ENCODE measurements around the gene PRKCQ. TPM values are rescaled to one million over a fixed set of nuclear protein-coding genes. Genes with fewer than 3 reads are reported as not detected.

The PRKCQ gene
- total and polyA plus RNA-seq, 2 of the 4 experiments (the other 2 are of a cell fraction) = under 0.01 to 0.03 TPM

GRCh38 chr10:6409971-6410643 lies 170.0 kb downstream of the PRKCQ start:
- Histone ChIP-seq H3K4me3 (ENCODE audit: insufficient read depth, low read depth, low read length) (no peak overlapping the region), H2AK9ac (replicated peaks; ENCODE audit: low read depth, low read length, poor library complexity) (no peak overlapping the region), H3K4me1 (ENCODE audit: control insufficient read depth, insufficient read depth, low read length) (peaks cover 4% of the 10 kb centered on the region; the same call in 1 of the 2 replicates), H2AFZ (replicated peaks; ENCODE audit: low read length, poor library complexity) (peak overlapping the region; percentile 11), H3K79me1 (ENCODE audit: low read depth in 1 of 2, low read length in 2 of 2) (no peaks in the 10 kb centered on the region), H2BK15ac (ENCODE audit: low read depth, low read length) (no peak overlapping the region), H3K4me2 (ENCODE audit: low read depth, low read length) (peak overlapping the region; percentile 48), H4K91ac (ENCODE audit: insufficient read depth, low read depth, low read length) (no peak overlapping the region), H3K36me3 (ENCODE audit: control insufficient read depth, insufficient read depth, low read length) (no peaks in the 10 kb centered on the region), H3K18ac (ENCODE audit: low read depth, low read length) (no peak overlapping the region), H3K14ac (replicated peaks; ENCODE audit: low read depth, low read length) (no peak overlapping the region), H3K4ac (ENCODE audit: low read depth, low read length) (no peak overlapping the region), H3K9me3 (ENCODE audit: control insufficient read depth, insufficient read depth, low read length) (no peaks in the 10 kb centered on the region), H2BK120ac (ENCODE audit: low read depth, low read length) (no peak overlapping the region), H3K27ac (ENCODE audit: insufficient read depth, low read length) (peak overlapping the region; percentile 56; the same call in 1 of the 2 replicates), H2BK5ac (ENCODE audit: low read depth, low read length, poor library complexity, severe bottlenecking) (peak overlapping the region; percentile 48), H3K56ac (ENCODE audit: extremely low read depth, insufficient read depth, low read length) (no peak overlapping the region), H4K8ac (ENCODE audit: low read depth in 2 of 2, low read length in 2 of 2) (no peak overlapping the region), H2AK5ac (ENCODE audit: low read depth, low read length) (no peak overlapping the region), H4K5ac (ENCODE audit: low read depth, low read length) (no peak overlapping the region), H2BK20ac (ENCODE audit: low read depth, low read length) (0 out of 2 replicates have a peak overlapping the region, but pooled peaks have one; percentile 40), H4K20me1 (ENCODE audit: insufficient read depth, low read length) (no peaks in the 10 kb centered on the region), H3K9ac (ENCODE audit: low read depth, low read length) (no peak overlapping the region), H3K9me1 (ENCODE audit: insufficient read depth, low read length) (no peaks in the 10 kb centered on the region), H3K23ac (ENCODE audit: low read depth, low read length) (0 out of 2 replicates have a peak overlapping the region, but pooled peaks have one; percentile 2), H3K27me3 (ENCODE audit: control insufficient read depth, insufficient read depth, low read length) (peaks cover 3% of the 10 kb centered on the region)
- intact Hi-C loops (cut with micrococcal nuclease) = loop anchor here (10.0 kb wide), 2 partner anchors 855 to 1275 kb away; no protein-coding TSS in a partner anchor
- TF ChIP-seq CEBPB (IDR thresholded peaks at IDR 0.05; ENCODE audit: low read depth, low read length) = peak; percentile 12; the same call in 1 of the 2 replicates
- no peak for TF ChIP-seq MAZ (IDR thresholded peaks at IDR 0.05; ENCODE audit: borderline replicate concordance, low read depth, low read length)
- no peak for TF ChIP-seq BHLHE40 (IDR thresholded peaks at IDR 0.05; ENCODE audit: low read depth, low read length)
- TF ChIP-seq MAFK (IDR thresholded peaks at IDR 0.05; ENCODE audit: low read depth, low read length) = no peak
- no TSS peak for BruUV-seq (replicated peaks)
- ATAC-seq (ENCODE audit: low read depth) (peak; percentile 95), DNase-seq (peak; percentile 76)
- POLR2A ChIA-PET (ENCODE audit: unreplicated experiment) = interaction anchor here (1.1 kb wide), 1 partner anchor 11 kb away, joined by 3 read pairs; no protein-coding TSS in a partner anchor
- WGBS, 2 experiments (ENCODE audit: extremely low coverage in 2 of 2, insufficient read length in 1 of 2) = 20% methylated on average over 2 of the region's 2 CpGs; no CpG with 5 or more reads in 1 of the 2 experiments
- in situ Hi-C loops (cut with MboI; ENCODE audit: low sequenced_read_pairs) = loop anchor here (5.0 to 10.0 kb wide), 2 partner anchors 298 to 1005 kb away; partner anchors contain the start of gene SFMBT2
- dilution Hi-C loops (cut with HindIII; ENCODE audit: low sequenced_read_pairs, unreplicated experiment) = no loop called here
- CTCF ChIA-PET = interaction anchor here (0.6 to 1.1 kb wide), 2 partner anchors 8 to 565 kb away, joined by 3 to 4 read pairs; no protein-coding TSS in a partner anchor
